K562 (cell line): ENCODE results near the gene IL15RA. TPM values are rescaled to one million over a fixed set of nuclear protein-coding genes. Genes with fewer than 3 reads are reported as not detected.

Source experiments
- CC2D1A ChIP-seq: fragments of 450-650 bp; IDR thresholded peaks from 2 replicates; pipeline ENCODE4 v1.6.1; 2017; ENCODE audit warnings: mild to moderate bottlenecking
- CTCF ChIP-seq, 3 experiments: IDR thresholded peaks in 2 of 3; conservative IDR thresholded peaks in 1 of 3; 2 replicates each; pipeline ENCODE4 v1.5.1; 2011 to 2012; ENCODE audit warnings: low read length in 3 of 3, mild to moderate bottlenecking in 3 of 3, control low read depth in 2 of 3, improper control_type of control experiment in 1 of 3, inconsistent platforms in 1 of 3, low read depth in 1 of 3, mixed read lengths in 1 of 3, moderate library complexity in 1 of 3; ENCODE audit not compliant: insufficient read depth in 2 of 3
- CTCFL ChIP-seq: IDR thresholded peaks from 2 replicates; pipeline ENCODE4 v1.6.1; 2011; ENCODE audit warnings: borderline replicate concordance, low read depth, mild to moderate bottlenecking, moderate library complexity, low read length; ENCODE audit not compliant: insufficient read depth, poor library complexity, severe bottlenecking
- MEIS2 ChIP-seq: fragments of 450-650 bp; IDR thresholded peaks from 2 replicates; pipeline ENCODE4 v1.6.1; 2014; ENCODE audit warnings: mild to moderate bottlenecking; ENCODE audit not compliant: partially characterized antibody
- NFIX ChIP-seq: fragments of 250-450 bp; sonication (Bioruptor Pico); IDR thresholded peaks from 2 replicates; pipeline ENCODE4 v1.4.0; 2020; ENCODE audit warnings: low read depth, mild to moderate bottlenecking, moderate library complexity
- POLR2AphosphoS5 ChIP-seq: IDR thresholded peaks from 2 replicates; pipeline ENCODE4 v1.6.1; 2011; ENCODE audit warnings: mild to moderate bottlenecking, low read depth, low read length, moderate library complexity; ENCODE audit not compliant: control insufficient read depth, insufficient read depth
- RBM25 ChIP-seq: fragments of 200-400 bp; formaldehyde crosslinking; IDR thresholded peaks from 2 replicates; pipeline ENCODE4 v1.6.1; 2018; ENCODE audit warnings: low read length, low read depth, moderate library complexity; ENCODE audit not compliant: severe bottlenecking
- SMARCA4 ChIP-seq: fragments of 450-650 bp; IDR thresholded peaks from 2 replicates; pipeline ENCODE4 v1.6.1; 2016
- SP1 ChIP-seq: sonication (generic); formaldehyde crosslinking; IDR thresholded peaks from 2 replicates; pipeline ENCODE4 v1.8.1; 2022; ENCODE audit warnings: mild to moderate bottlenecking, missing genetic modification reagents
- ZNF408 ChIP-seq: fragments of 250-450 bp; sonication (Bioruptor Pico); IDR thresholded peaks from 2 replicates; pipeline ENCODE4 v1.4.0; 2020; ENCODE audit warnings: low read depth, mild to moderate bottlenecking, moderate library complexity
- ZNF764 ChIP-seq: fragments of 250-450 bp; sonication (Bioruptor Pico); IDR thresholded peaks from 2 replicates; pipeline ENCODE4 v1.4.0; 2020; ENCODE audit warnings: low read depth, mild to moderate bottlenecking, moderate library complexity
- ZNF778 ChIP-seq: fragments of 450-650 bp; formaldehyde crosslinking; IDR thresholded peaks from 2 replicates; pipeline ENCODE4 v1.4.0; 2020; ENCODE audit warnings: mild to moderate bottlenecking, moderate library complexity
- polyA plus RNA-seq, 8 experiments: library from polyadenylated mRNA; depleted of rRNA in 4 of 8; stranded (reverse) in 5 of 8; unstranded in 3 of 8; fragments of >200 nt; fragmentation: Nextera tagmentation in 2 of 8; fragmentation: Illumina TruSeq in 1 of 8; extraction: Ambion mirVana in 2 of 8; extraction: Trizol in 1 of 8; gene quantifications; 2 replicates each; pipeline versions ENCODE4 v1.2.1 to v1.2.3, GENCODE V29; 2011 to 2014; ENCODE audit warnings: inconsistent platforms in 1 of 8, missing spikeins in 1 of 8
- total RNA-seq, 7 experiments: library from RNA; depleted of rRNA in 6 of 7; stranded (reverse); fragments of >200 nt in 6 of 7; fragmentation: Illumina TruSeq in 2 of 7; extraction: Trizol in 2 of 7; gene quantifications; 2 replicates each; pipeline versions ENCODE4 v1.2.1 to v1.2.3, GENCODE V29; 2011 to 2021; ENCODE audit warnings: low replicate concordance in 1 of 7

The IL15RA gene
- total and polyA plus RNA-seq, 9 of the 15 experiments (the other 6 are each of a cell fraction or from before 2014, with no cell fraction given), result 1.2 to 11.7 (median 8.0) TPM

DNA sequence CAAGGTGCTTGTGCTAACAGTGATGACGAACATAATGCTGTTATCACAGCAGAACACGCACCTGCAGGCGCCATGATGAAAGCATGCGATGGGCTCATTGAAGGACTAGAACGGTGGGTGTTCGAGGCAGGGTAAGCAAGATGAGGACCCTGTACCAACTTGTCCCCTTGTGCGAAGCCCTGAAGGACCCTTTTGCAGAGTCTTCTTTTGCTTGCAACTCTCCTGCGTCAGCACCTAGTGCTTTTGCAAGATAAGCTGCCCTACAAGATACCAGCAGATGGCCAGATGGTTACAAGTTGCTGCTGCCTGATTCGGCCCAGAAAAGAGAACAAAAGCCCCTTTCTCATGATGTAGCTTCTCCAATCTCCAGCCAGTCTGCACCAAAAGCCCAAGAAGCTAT, 4.2 kb upstream of the IL15RA start (continued):
- peak in 1 of 3 experiments; percentile 7; a peak in 1 of 6 replicates for TF ChIP-seq CTCF (IDR thresholded peaks at IDR 0.05 in 2 of 3, conservative IDR thresholded peaks at IDR 0.05 in 1 of 3; ENCODE audit: insufficient read depth in 2 of 3, low read depth in 1 of 3, low read length in 3 of 3)
- no peak for TF ChIP-seq RBM25
- TF ChIP-seq MEIS2, result no peak
- no peak for TF ChIP-seq ZNF408 (CRISPR knock-in tag)
- TF ChIP-seq SP1, result no peak
- TF ChIP-seq SMARCA4, result peak; percentile 59
- TF ChIP-seq NFIX (CRISPR knock-in tag), result no peak
- no peak for TF ChIP-seq CTCFL
- TF ChIP-seq ZNF778 (CRISPR knock-in tag), result no peak
- peak; percentile 75 for TF ChIP-seq POLR2AphosphoS5
- peak; percentile 39; the same call in 1 of the 2 replicates for TF ChIP-seq CC2D1A
- TF ChIP-seq ZNF764 (CRISPR knock-in tag), result no peak
